Stimulated activated CD8-positive, alpha-beta memory T cell treated with anti-CD3 and anti-CD28 coated beads, Interleukin-2, amount 100 ng/mL, for 1 hour (primary cell): ENCODE data around the gene GGA1.
"Not testable (repeated sequence)": the region's sequence is repeated elsewhere in the genome, so short reads cannot be mapped to it uniquely, and the experiment has no call there.

Experiments
- DNase-seq, 2 donors: peaks; one replicate each; pipeline ENCODE4 v3.0.0-alpha.2; 2020; ENCODE audit warnings: low read depth in 2 of 2

The GGA1 gene

GRCh38 chr22:37650463-37651136 lies 42.0 kb downstream of the GGA1 start:
- DNase-seq, result no peak

GRCh38 chr22:37654563-37655251 lies 46.1 kb downstream of the GGA1 start:
- DNase-seq, result no peak

DNA sequence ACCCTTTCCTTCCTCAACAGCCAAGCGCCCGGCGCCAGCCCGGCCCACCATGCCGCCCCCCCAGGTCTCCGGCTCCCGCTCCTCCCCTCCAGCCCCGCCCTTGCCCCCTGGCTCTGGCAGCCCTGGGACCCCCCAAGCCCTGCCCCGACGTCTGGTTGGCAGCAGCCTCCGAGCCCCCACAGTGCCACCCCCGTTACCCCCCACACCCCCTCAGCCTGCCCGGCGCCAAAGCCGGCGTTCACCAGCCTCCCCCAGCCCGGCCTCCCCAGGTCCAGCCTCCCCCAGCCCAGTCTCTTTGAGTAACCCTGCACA lies 46.6 kb downstream of the GGA1 start:
- DNase-seq, result no peak

GRCh38 chr22:37656583-37656982 lies 47.9 kb downstream of the GGA1 start:
- not testable (repeated sequence) for DNase-seq

DNA sequence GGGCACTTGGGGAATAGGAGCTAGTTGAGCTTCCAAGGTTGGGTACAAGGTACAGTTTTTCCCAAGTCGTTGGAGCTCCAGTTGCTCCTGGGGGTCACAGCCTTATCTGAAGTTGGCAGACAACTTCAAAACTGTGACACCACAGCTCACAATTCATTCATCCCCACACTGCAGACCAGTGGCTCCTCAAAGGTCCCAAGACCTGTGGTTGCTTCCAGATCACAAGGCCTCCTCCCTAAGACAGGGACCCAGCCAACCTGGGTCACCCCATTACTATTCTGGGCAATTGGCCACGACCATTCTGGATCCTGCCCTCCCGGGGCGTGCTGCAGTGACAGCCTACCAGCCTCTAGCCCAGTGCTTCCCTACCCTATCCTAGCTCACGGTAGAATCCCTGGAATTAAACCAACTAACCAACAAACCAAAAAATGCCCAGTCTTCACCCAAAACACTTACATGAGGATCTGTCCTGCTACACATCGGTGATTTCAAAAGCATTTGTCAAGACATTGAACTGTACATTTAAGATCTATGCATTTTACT lies 49.0 kb downstream of the GGA1 start:
- DNase-seq, result no peak

- peak; percentile 96 to 97 for DNase-seq
Observed at GRCh38 chr22:37658133-37659065, 49.8 kb downstream of the GGA1 start, which contains the start of gene PDXP. Gene PDXP (plus strand): TSS chr22:37658723. CDS start chr22:37658783, 60 bp downstream.

DNA sequence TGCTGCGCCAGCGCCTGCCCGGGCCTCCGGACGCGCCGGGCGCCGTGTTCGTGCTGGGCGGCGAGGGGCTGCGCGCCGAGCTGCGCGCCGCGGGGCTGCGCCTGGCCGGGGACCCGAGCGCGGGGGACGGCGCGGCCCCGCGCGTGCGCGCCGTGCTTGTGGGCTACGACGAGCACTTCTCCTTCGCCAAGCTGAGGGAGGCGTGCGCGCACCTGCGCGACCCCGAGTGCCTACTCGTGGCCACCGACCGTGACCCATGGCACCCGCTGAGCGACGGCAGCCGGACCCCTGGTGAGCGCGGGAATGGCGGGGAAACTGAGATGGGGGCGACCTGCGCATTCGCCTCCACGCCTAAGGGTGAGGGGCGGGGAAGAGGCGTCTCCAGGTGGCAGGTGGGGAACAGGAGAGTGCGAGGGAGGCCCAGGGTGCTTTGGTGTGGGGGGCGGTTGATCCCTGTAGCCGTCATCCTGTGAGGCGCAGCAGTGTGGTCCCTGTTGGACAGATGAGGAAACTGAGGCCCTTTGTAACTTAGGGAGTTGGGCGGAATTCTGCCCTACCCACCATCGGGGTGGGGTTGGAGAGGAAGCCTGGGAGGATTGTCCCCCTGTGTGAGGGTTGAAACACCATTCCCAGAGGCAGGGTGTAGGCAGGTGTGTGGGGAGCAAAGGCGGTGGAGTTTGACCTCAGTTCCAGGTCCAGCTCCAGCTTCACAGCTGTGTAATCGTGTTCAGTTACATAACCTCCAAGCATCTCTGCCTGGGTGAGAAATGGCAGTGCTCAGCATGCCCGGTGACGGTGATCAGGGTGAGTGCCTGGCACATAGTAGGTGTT lies 50.6 kb downstream of the GGA1 start:
- DNase-seq, result no peak

DNA sequence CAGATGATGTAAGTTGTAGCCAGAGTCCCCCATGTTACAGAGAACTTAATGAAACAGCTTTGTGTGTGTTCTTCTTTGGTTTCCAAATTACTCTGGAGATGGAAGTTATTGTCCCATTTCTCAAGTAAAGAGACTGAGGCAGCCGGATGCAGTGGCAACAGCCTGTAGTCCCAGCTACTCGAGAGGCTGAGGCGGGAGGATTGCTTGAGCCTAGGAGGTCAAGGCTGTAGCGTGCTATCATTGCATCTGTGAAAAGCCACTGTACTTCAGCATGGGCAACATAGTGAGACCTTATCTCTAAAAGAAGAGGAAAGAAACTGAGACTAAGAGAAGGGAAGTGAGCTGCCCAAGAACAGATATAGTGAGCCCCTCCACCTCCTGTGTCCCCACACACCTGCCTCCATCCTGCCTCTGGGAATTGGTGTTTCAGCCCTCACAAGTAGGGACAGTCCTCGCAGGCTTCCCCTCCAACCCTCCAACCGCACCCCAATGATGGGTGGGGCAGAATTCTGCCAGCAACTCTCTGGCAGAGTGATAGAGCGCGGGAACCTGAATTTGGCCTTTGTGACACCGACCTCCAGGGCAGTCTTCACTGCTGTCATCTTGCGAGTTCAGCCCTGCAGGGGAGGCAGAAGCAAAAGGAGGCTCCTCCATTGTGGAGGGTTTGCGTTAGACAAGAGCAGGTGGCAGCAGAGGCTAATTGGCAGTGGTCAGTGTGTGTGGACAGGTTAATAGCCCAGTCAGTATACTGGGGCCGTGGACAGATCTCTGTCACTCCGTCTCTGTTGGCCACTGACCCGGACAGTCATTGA lies 51.5 kb downstream of the GGA1 start:
- no peak for DNase-seq

DNA sequence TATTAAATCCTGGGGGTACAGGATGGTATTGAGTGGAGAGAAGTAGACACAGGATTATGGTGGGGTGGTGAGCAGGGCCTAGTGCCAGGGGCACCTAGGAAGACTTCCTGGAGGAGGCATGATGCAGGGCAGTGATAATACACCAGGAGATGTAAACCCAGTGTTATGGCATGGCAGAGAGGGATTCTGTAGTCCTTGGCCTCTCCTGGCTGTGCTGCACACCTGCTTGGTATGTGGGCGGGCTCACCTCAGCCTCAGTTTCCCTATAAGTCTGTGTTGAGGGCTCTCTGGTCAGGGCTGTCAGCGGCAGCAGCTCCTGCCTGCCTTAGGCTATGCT lies 52.0 kb downstream of the GGA1 start:
- no peak for DNase-seq

DNA sequence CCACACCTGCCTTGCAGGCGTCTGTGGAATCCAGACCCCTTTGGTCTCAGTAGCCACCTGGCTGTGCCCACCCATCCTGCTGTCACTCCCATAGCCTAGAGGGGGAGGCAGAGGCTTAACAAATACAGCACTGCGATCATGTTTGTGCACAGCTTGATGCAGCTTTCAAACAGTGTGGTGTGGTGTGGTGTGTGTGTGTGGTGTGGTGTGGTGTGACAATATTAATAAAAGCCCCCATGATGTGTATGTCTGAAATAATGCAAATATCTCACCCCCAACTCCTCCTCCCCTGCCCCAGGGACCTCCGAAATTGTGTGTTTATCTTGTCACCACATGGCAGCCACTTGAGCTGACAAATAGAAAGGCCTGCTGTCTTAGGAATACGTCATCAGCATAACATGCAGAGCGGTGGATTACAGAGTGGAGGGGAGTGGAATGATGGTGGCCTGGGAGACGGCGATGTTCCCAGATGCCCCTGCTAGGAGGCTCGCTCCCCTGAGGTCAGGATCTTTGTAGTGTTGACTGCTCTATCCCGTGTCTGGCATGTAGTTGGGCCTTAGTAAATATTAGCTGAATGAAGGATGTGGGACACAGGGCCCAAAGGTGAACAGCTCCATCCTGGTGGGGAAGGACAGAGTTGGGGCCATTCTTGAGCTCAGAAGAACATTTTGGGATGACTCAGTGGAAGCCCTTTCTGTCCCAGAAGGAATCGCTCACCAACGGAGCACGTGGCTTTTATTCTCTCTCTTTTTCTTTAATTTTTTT lies 52.7 kb downstream of the GGA1 start:
- no peak for DNase-seq

DNA sequence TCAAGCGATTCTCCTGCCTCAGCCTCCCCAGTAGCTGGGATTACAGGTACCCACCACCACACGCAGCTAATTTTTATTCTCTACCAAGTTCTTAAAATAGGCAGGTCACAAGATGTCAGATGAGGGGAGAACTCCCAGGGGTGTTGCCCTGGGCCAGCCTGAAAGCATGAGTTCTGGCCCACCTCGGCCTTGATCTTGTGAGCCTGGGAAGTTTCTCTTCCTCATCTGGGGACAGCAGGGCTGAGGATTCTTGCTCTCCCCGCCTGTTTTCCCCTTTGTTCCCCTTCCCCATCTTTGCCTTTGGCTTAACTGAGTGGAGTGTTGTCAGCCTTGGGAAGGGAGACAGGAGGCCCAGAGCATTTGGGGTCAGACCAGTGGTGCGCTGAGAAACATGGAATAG lies 53.4 kb downstream of the GGA1 start:
- DNase-seq, result no peak

GRCh38 chr22:37663521-37664140 lies 55.0 kb downstream of the GGA1 start:
- no peak for DNase-seq

DNA sequence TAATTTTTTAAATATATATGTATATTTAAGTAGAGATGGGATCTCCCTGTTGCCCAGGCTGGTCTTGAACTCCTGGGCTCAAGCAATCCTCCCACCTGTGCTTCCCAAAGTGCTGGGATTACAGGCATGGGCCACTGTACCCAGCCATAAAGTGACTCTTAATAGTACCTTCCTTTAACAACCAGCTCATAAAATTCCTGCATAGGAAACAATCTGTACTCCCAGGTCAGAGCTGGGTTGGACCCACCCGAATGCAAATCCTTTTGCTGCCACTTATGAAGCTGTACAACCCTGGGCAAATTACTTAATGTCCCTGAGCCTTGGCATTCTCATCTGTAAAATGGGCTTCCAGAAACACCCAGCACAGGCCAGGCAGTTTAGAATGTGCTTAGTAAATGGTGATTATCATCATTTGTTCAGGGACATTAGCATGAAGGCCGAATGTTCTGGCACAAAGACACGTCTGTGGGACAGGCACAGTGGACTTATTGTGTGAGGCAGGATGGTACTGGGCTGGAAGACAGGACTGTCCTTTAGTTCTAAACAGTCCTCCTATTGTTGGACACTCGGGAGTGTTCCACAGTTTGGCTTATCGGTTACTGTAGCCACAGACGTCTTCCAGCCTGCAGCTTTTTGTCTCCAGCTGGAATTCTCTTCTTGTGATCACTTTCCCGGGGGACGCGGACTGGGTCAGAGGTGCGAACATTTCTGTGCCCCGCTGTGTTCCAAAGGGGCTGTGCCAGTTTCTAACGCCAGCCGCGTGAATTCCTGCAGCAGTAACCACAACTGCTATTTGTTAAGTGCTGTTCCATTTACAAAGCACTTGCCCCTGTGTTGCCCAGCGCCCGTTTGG lies 55.8 kb downstream of the GGA1 start:
- no peak for DNase-seq

DNA sequence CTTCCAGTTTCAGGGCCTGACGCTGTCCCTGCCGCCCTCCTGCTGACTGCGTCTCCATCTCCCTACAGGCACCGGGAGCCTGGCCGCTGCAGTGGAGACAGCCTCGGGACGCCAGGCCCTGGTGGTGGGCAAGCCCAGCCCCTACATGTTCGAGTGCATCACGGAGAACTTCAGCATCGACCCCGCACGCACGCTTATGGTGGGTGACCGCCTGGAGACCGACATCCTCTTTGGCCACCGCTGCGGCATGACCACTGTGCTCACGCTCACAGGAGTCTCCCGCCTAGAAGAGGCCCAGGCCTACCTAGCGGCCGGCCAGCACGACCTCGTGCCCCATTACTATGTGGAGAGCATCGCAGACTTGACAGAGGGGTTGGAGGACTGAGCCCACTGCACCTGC lies 56.9 kb downstream of the GGA1 start:
- no peak for DNase-seq

GRCh38 chr22:37669586-37669985 lies 61.0 kb downstream of the GGA1 start:
- DNase-seq, result no peak

- DNase-seq, result no peak
Observed at GRCh38 chr22:37672206-37672919, 63.7 kb downstream of the GGA1 start.

GRCh38 chr22:37672920-37673455 lies 64.4 kb downstream of the GGA1 start:
- DNase-seq, result no peak

- no peak for DNase-seq
Observed at GRCh38 chr22:37674248-37674647, 65.6 kb downstream of the GGA1 start.
